HepG2 (cell line): Measurements from ENCODE around the gene BUD23. TPM values are rescaled to one million over a fixed set of nuclear protein-coding genes. Genes with fewer than 3 reads are reported as not detected.

Experiments used
- ATAC-seq: fragments of 200-7000 bp; cut with Tn5 transposase; 3 replicates; pipeline ENCODE4 v1.9.1; 2020; ENCODE audit warnings: mild to moderate bottlenecking, moderate library complexity
- BruUV-seq: library from RNA; stranded (reverse); fragments of 400-500 nt; replicated peaks from 2 replicates; lab custom pipeline; 2021; lab: Mats Ljungman, UMichigan
- CTCF ChIA-PET: fragments of 300-600 bp; formaldehyde crosslinking; extraction: SDS; loops from one replicate; lab custom pipeline; 2021; ENCODE audit warnings: low total read pairs, inconsistent platforms, low intra/inter-chr PET ratio; lab: Yijun Ruan, JAX
- POLR2A ChIA-PET: fragments of 350-600 bp; sonication (Branson Sonifier 250); formaldehyde crosslinking; loops from one replicate; lab custom pipeline; 2020; ENCODE audit warnings: antibody characterized with exemption, inconsistent platforms; lab: Yijun Ruan, JAX
- DNase-seq: peaks from one replicate; pipeline ENCODE4 v3.0.0-alpha.2; 2015; ENCODE audit warnings: low spot score
- FAIRE-seq: peaks from 3 replicates; lab custom pipeline; 2011; peaks lifted over from hg19 to GRCh38; lab: Jason Lieb, UNC
- H2AFZ ChIP-seq: one replicate; pipeline ENCODE4 v1.6.1; 2011; ENCODE audit warnings: low read length, inconsistent platforms
- H3K27ac ChIP-seq: fragments of 300-600 bp; 3 replicates; pipeline ENCODE4 v1.8.0; 2011; ENCODE audit warnings: mixed run types, mild to moderate bottlenecking, mixed read lengths, low read length, inconsistent platforms; ENCODE audit not compliant: insufficient read depth; ENCODE audit errors: extremely low read length
- H3K27me3 ChIP-seq, 2 experiments: fragments of 200-600 bp in 1 of 2; 2 replicates in 1 of 2; 3 replicates in 1 of 2; pipeline versions ENCODE4 v1.6.0 to v1.8.0; 2011; ENCODE audit warnings: low read length in 2 of 2, mild to moderate bottlenecking in 2 of 2, moderate library complexity in 2 of 2, inconsistent platforms in 1 of 2; ENCODE audit not compliant: insufficient read depth in 2 of 2, control insufficient read depth in 1 of 2
- H3K36me3 ChIP-seq, 2 experiments: fragments of 200-600 bp in 1 of 2; replicated peaks in 1 of 2; 2 replicates in 1 of 2; 3 replicates in 1 of 2; pipeline versions ENCODE4 v1.5.1 to v1.8.0; 2011; ENCODE audit warnings: low read length in 2 of 2, inconsistent platforms in 1 of 2; ENCODE audit not compliant: insufficient read depth in 2 of 2, control insufficient read depth in 1 of 2
- H3K4me1 ChIP-seq: 2 replicates; pipeline ENCODE4 v1.5.1; 2012; ENCODE audit warnings: low read length, inconsistent platforms; ENCODE audit not compliant: insufficient read depth
- H3K4me2 ChIP-seq: 2 replicates; pipeline ENCODE4 v1.6.0; 2011; ENCODE audit warnings: low read depth, low read length, inconsistent platforms
- H3K4me3 ChIP-seq, 3 experiments: fragments of 200-600 bp in 1 of 3; sonication (generic), shearing (Covaris generic) in 1 of 3; replicated peaks in 1 of 3; 2 replicates each; pipeline ENCODE4 v1.5.1; 2011 to 2016; ENCODE audit warnings: low read length in 3 of 3, inconsistent platforms in 2 of 3, low read depth in 2 of 3, mild to moderate bottlenecking in 2 of 3, control low read depth in 1 of 3, mixed read lengths in 1 of 3; ENCODE audit not compliant: insufficient read depth in 1 of 3
- H3K79me2 ChIP-seq: one replicate; pipeline ENCODE4 v1.6.1; 2011; ENCODE audit warnings: low read length, inconsistent platforms; ENCODE audit not compliant: insufficient read depth
- H3K9ac ChIP-seq: 2 replicates; pipeline ENCODE4 v1.6.0; 2011; ENCODE audit warnings: mild to moderate bottlenecking, low read depth, low read length, inconsistent platforms; ENCODE audit not compliant: insufficient read depth
- H3K9me3 ChIP-seq: 2 replicates; pipeline ENCODE4 v1.5.1; 2012; ENCODE audit warnings: mild to moderate bottlenecking, low read length
- H4K20me1 ChIP-seq: 2 replicates; pipeline ENCODE4 v1.6.0; 2011; ENCODE audit warnings: inconsistent platforms, mild to moderate bottlenecking, low read length, moderate library complexity; ENCODE audit not compliant: insufficient read depth
- BHLHE40 ChIP-seq: IDR thresholded peaks from 2 replicates; pipeline ENCODE4 v1.6.1; 2011; ENCODE audit warnings: low read length, improper control_type of control experiment
- CBX5 ChIP-seq: sonication (generic); formaldehyde crosslinking; IDR thresholded peaks from 2 replicates; pipeline ENCODE4 v1.4.0; 2020; ENCODE audit warnings: missing genetic modification reagents, borderline replicate concordance
- CHD4 ChIP-seq: fragments of 200-600 bp; sonication (generic); IDR thresholded peaks from 2 replicates; pipeline ENCODE4 v1.7.0; 2017; ENCODE audit warnings: mild to moderate bottlenecking, low read length, borderline replicate concordance
- KDM1A ChIP-seq: IDR thresholded peaks from 2 replicates; pipeline ENCODE4 v1.6.1; 2016; ENCODE audit warnings: missing compliant biosample characterization
- NFIC ChIP-seq: IDR thresholded peaks from 2 replicates; pipeline ENCODE4 v1.6.1; 2012; ENCODE audit warnings: mild to moderate bottlenecking, low read length, inconsistent platforms
- NRL ChIP-seq: sonication (generic); formaldehyde crosslinking; IDR thresholded peaks from 2 replicates; pipeline ENCODE4 v1.5.0; 2020; ENCODE audit warnings: missing genetic modification reagents, mild to moderate bottlenecking, moderate library complexity, borderline replicate concordance
- RBM22 ChIP-seq: fragments of 200-400 bp; formaldehyde crosslinking; optimal IDR thresholded peaks from 2 replicates; pipeline ENCODE3; 2017; ENCODE audit warnings: mild to moderate bottlenecking, low read length, moderate library complexity
- RCOR2 ChIP-seq: IDR thresholded peaks from 2 replicates; pipeline ENCODE4 v1.6.1; 2016; ENCODE audit warnings: missing biosample characterization, missing genetic modification reagents
- RORA ChIP-seq: sonication (generic); formaldehyde crosslinking; IDR thresholded peaks from 2 replicates; pipeline ENCODE4 v1.5.0; 2020; ENCODE audit warnings: mild to moderate bottlenecking, missing genetic modification reagents, moderate library complexity
- SMAD9 ChIP-seq: sonication (generic); formaldehyde crosslinking; IDR thresholded peaks from 2 replicates; pipeline ENCODE4 v1.5.1; 2020; ENCODE audit warnings: mild to moderate bottlenecking, missing genetic modification reagents
- SPEN ChIP-seq: sonication (generic); formaldehyde crosslinking; IDR thresholded peaks from 2 replicates; pipeline ENCODE4 v1.5.1; 2020; ENCODE audit warnings: low read depth, mild to moderate bottlenecking, missing genetic modification reagents
- YEATS4 ChIP-seq: sonication (generic); formaldehyde crosslinking; IDR thresholded peaks from 2 replicates; pipeline ENCODE4 v1.4.0; 2020; ENCODE audit warnings: missing genetic modification reagents, borderline replicate concordance
- YY1 ChIP-seq: IDR thresholded peaks from 2 replicates; pipeline ENCODE4 v1.6.1; 2011; ENCODE audit warnings: low read length, low read depth, moderate library complexity, mild to moderate bottlenecking; ENCODE audit not compliant: insufficient read depth, insufficient replicate concordance
- ZMYM3 ChIP-seq: sonication (generic); formaldehyde crosslinking; IDR thresholded peaks from 2 replicates; pipeline ENCODE4 v1.5.1; 2020; ENCODE audit warnings: mild to moderate bottlenecking, missing genetic modification reagents
- ZNF232 ChIP-seq: sonication (generic); formaldehyde crosslinking; IDR thresholded peaks from 2 replicates; pipeline ENCODE4 v1.4.0; 2020; ENCODE audit warnings: missing genetic modification reagents, borderline replicate concordance
- ZNF329 ChIP-seq: sonication (generic); formaldehyde crosslinking; IDR thresholded peaks from 2 replicates; pipeline ENCODE4 v1.9.0; 2021; ENCODE audit warnings: low read depth, mild to moderate bottlenecking, missing genetic modification reagents
- ZNF333 ChIP-seq: sonication (generic); formaldehyde crosslinking; IDR thresholded peaks from 2 replicates; pipeline ENCODE4 v1.4.0; 2020; ENCODE audit warnings: mild to moderate bottlenecking, missing genetic modification reagents, borderline replicate concordance
- ZNF543 ChIP-seq: sonication (generic); formaldehyde crosslinking; IDR thresholded peaks from 2 replicates; pipeline ENCODE4 v1.4.0; 2020; ENCODE audit warnings: mild to moderate bottlenecking, missing genetic modification reagents
- ZNF557 ChIP-seq: sonication (generic); formaldehyde crosslinking; IDR thresholded peaks from 2 replicates; pipeline ENCODE4 v1.4.0; 2020; ENCODE audit warnings: missing genetic modification reagents
- ZNF768 ChIP-seq: sonication (generic); formaldehyde crosslinking; IDR thresholded peaks from 2 replicates; pipeline ENCODE4 v1.4.0; 2020; ENCODE audit warnings: missing genetic modification reagents
- ZSCAN25 ChIP-seq: sonication (generic); formaldehyde crosslinking; IDR thresholded peaks from 2 replicates; pipeline ENCODE4 v1.8.0; 2022; ENCODE audit warnings: mild to moderate bottlenecking, missing genetic modification reagents
- WGBS: methylation state at CpG from one replicate; pipeline ENCODE4 v1.1.6; 2017; ENCODE audit warnings: low lambda C conversion rate; 5-methylcytosine and 5-hydroxymethylcytosine counted together
- in situ Hi-C: cut with HindIII; loops from 2 replicates; pipeline ENCODE4 v1.10.0; 2017; ENCODE audit warnings: low pct_unique_long_range_greater_than_20kb; ENCODE audit not compliant: extremely low pct_ligation_motif_present
- intact Hi-C: fragments of 100-400 bp; cut with micrococcal nuclease; formaldehyde crosslinking; loops from one replicate; pipeline ENCODE4 v1.10.0; 2022; ENCODE audit not compliant: unreplicated experiment
- polyA plus RNA-seq, 8 experiments: library from polyadenylated mRNA; depleted of rRNA in 3 of 8; stranded (reverse) in 7 of 8; unstranded in 1 of 8; fragments of >200 nt; fragmentation: Illumina TruSeq in 4 of 8; extraction: Trizol in 4 of 8; gene quantifications; 2 replicates each; pipeline versions ENCODE4 v1.2.1 to v1.2.3, GENCODE V29; 2011 to 2016; ENCODE audit warnings: low read depth in 4 of 8, missing spikeins in 1 of 8, mixed read lengths in 1 of 8; ENCODE audit not compliant: insufficient read depth in 1 of 8
- total RNA-seq, 5 experiments: library from RNA; depleted of rRNA; stranded (reverse); fragments of >200 nt; fragmentation: Illumina TruSeq; extraction: Trizol; gene quantifications; 2 replicates each; pipeline ENCODE4 v1.2.3, GENCODE V29; 2016; ENCODE audit warnings: low read depth in 1 of 5
- TF ChIP-seq, protein P1 (sequence below): sonication (generic); formaldehyde crosslinking; IDR thresholded peaks from 2 replicates; pipeline ENCODE4 v1.4.0; 2020; ENCODE audit warnings: missing genetic modification reagents, borderline replicate concordance
- TF ChIP-seq, protein P2 (sequence below): IDR thresholded peaks from 2 replicates; pipeline ENCODE4 v1.6.1; 2016; ENCODE audit warnings: missing genetic modification reagents, missing compliant biosample characterization

BUD23 gene
- total and polyA plus RNA-seq, 2 of the 13 experiments (the other 11 are each of a cell fraction or from before 2014, with no cell fraction given) = 47.5 to 54.5 TPM

GRCh38 chr7:73645643-73646174 lies 37.7 kb upstream of the BUD23 start:
- Histone ChIP-seq H4K20me1 (no peaks in the 10 kb centered on the region), H3K9ac (no peak overlapping the region), H3K4me1 (peaks cover 58% of the 10 kb centered on the region), H3K27ac (no peak overlapping the region), H3K36me3 (no peaks in the 10 kb centered on the region), H2AFZ (no peak overlapping the region), H3K27me3 (peaks cover 3 to 12% of the 10 kb centered on the region in 2 experiments; a peak in 3 of 5 replicates), H3K4me3 (no peak overlapping the region), H3K4me2 (no peak overlapping the region), H3K9me3 (peaks cover 12% of the 10 kb centered on the region), H3K79me2 (no peaks in the 10 kb centered on the region)
- no peak for FAIRE-seq
- WGBS = 42% methylated on average over 3 of the region's 4 CpGs
- no peak for DNase-seq
- in situ Hi-C loops (no loop called here), intact Hi-C loops (no loop called here)
- no TSS peak for BruUV-seq
- ChIA-PET CTCF (no interaction called here), POLR2A (interaction anchor here (1.2 to 2.3 kb wide), 4 partner anchors 19 to 32 kb away, joined by 7 to 11 read pairs (median 9); partner anchors contain the start of gene MLXIPL)
- no peak for ATAC-seq
- TF ChIP-seq RBM22 (no peak), ZNF329 (no peak), KDM1A (CRISPR knock-in tag) (0 out of 2 replicates have a peak, but pooled peaks have one; percentile 28), BHLHE40 (no peak), ZNF557 (CRISPR knock-in tag) (no peak), NRL (CRISPR knock-in tag) (no peak), CHD4 (no peak), ZNF232 (CRISPR knock-in tag) (no peak), ZNF768 (CRISPR knock-in tag) (peak; percentile 96), SMAD9 (no peak), SPEN (CRISPR knock-in tag) (no peak), CBX5 (CRISPR knock-in tag) (no peak), ZNF333 (CRISPR knock-in tag) (no peak), RORA (CRISPR knock-in tag) (no peak), ZSCAN25 (CRISPR knock-in tag) (no peak), YEATS4 (CRISPR knock-in tag) (no peak), RCOR2 (CRISPR knock-in tag) (peak; percentile 32; the same call in 1 of the 2 replicates), NFIC (no peak), ZMYM3 (CRISPR knock-in tag) (peak; percentile 90), YY1 (no peak), ZNF543 (no peak)
- TF ChIP-seq, protein P1, sequence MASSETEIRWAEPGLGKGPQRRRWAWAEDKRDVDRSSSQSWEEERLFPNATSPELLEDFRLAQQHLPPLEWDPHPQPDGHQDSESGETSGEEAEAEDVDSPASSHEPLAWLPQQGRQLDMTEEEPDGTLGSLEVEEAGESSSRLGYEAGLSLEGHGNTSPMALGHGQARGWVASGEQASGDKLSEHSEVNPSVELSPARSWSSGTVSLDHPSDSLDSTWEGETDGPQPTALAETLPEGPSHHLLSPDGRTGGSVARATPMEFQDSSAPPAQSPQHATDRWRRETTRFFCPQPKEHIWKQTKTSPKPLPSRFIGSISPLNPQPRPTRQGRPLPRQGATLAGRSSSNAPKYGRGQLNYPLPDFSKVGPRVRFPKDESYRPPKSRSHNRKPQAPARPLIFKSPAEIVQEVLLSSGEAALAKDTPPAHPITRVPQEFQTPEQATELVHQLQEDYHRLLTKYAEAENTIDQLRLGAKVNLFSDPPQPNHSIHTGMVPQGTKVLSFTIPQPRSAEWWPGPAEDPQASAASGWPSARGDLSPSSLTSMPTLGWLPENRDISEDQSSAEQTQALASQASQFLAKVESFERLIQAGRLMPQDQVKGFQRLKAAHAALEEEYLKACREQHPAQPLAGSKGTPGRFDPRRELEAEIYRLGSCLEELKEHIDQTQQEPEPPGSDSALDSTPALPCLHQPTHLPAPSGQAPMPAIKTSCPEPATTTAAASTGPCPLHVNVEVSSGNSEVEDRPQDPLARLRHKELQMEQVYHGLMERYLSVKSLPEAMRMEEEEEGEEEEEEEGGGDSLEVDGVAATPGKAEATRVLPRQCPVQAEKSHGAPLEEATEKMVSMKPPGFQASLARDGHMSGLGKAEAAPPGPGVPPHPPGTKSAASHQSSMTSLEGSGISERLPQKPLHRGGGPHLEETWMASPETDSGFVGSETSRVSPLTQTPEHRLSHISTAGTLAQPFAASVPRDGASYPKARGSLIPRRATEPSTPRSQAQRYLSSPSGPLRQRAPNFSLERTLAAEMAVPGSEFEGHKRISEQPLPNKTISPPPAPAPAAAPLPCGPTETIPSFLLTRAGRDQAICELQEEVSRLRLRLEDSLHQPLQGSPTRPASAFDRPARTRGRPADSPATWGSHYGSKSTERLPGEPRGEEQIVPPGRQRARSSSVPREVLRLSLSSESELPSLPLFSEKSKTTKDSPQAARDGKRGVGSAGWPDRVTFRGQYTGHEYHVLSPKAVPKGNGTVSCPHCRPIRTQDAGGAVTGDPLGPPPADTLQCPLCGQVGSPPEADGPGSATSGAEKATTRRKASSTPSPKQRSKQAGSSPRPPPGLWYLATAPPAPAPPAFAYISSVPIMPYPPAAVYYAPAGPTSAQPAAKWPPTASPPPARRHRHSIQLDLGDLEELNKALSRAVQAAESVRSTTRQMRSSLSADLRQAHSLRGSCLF (CRISPR knock-in tag) = no peak
- TF ChIP-seq, protein P2, sequence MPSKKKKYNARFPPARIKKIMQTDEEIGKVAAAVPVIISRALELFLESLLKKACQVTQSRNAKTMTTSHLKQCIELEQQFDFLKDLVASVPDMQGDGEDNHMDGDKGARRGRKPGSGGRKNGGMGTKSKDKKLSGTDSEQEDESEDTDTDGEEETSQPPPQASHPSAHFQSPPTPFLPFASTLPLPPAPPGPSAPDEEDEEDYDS = no peak
